ENCODE data around the gene DAGLA.

The DAGLA gene

GRCh38 chr11:61765550-61766253, 85.5 kb downstream of the DAGLA start:
- no peak for DNase-seq (ENCODE audit: low read depth)

GRCh38 chr11:61766353-61766841, 86.2 kb downstream of the DAGLA start:
- peak; percentile 15 for DNase-seq (ENCODE audit: low read depth)

- no peak for DNase-seq (ENCODE audit: low read depth)
Measured at GRCh38 chr11:61768376-61769076, 88.3 kb downstream of the DAGLA start.

GRCh38 chr11:61769169-61769920, 89.2 kb downstream of the DAGLA start:
- DNase-seq (ENCODE audit: low read depth): peak; percentile 19

GRCh38 chr11:61769946-61770683, 89.9 kb downstream of the DAGLA start:
- no peak for DNase-seq (ENCODE audit: low read depth)

- no peak for DNase-seq (ENCODE audit: low read depth)
Measured at GRCh38 chr11:61771195-61771894, 91.2 kb downstream of the DAGLA start.

- no peak for DNase-seq (ENCODE audit: low read depth)
Measured at GRCh38 chr11:61771985-61772455, 91.8 kb downstream of the DAGLA start.

- no peak for DNase-seq (ENCODE audit: low read depth)
Measured at GRCh38 chr11:61773356-61773755, 93.2 kb downstream of the DAGLA start.

- no peak for DNase-seq (ENCODE audit: low read depth)
Measured at GRCh38 chr11:61773809-61774208, 93.6 kb downstream of the DAGLA start.

GRCh38 chr11:61774411-61774810, 94.2 kb downstream of the DAGLA start:
- no peak for DNase-seq (ENCODE audit: low read depth)

GRCh38 chr11:61775106-61775505, 94.9 kb downstream of the DAGLA start:
- no peak for DNase-seq (ENCODE audit: low read depth)

- DNase-seq (ENCODE audit: low read depth): no peak
Measured at GRCh38 chr11:61775606-61776554, 95.7 kb downstream of the DAGLA start.

GRCh38 chr11:61776561-61777075, 96.4 kb downstream of the DAGLA start:
- DNase-seq (ENCODE audit: low read depth): peak; percentile 27

- DNase-seq (ENCODE audit: low read depth): no peak
Measured at GRCh38 chr11:61777234-61778090, 97.3 kb downstream of the DAGLA start.

- DNase-seq (ENCODE audit: low read depth): no peak
Measured at GRCh38 chr11:61778357-61778886, 98.2 kb downstream of the DAGLA start.

GRCh38 chr11:61778920-61779650, 98.9 kb downstream of the DAGLA start:
- DNase-seq (ENCODE audit: low read depth): no peak

- no peak for DNase-seq (ENCODE audit: low read depth)
Measured at GRCh38 chr11:61779666-61780525, 99.7 kb downstream of the DAGLA start.

Measured in non-pigmented ciliary epithelial cell (primary cell).